GM18505 (cell line): ENCODE measurements around the gene C1QTNF12.
A peak's percentile ranks its signal among the peaks of the same experiment; 100 is the strongest.

Experiments used
- ATAC-seq: cut with Tn5 transposase; IDR thresholded peaks from one replicate; pipeline ENCODE4 v1.9.1; 2021; ENCODE audit not compliant: unreplicated experiment
- POLR2A ChIP-seq: IDR thresholded peaks from 4 replicates; pipeline ENCODE4 v1.6.1; 2011; ENCODE audit warnings: borderline replicate concordance; ENCODE audit not compliant: insufficient read depth, insufficient read length; ENCODE audit errors: extremely low read depth

The C1QTNF12 gene

DNA sequence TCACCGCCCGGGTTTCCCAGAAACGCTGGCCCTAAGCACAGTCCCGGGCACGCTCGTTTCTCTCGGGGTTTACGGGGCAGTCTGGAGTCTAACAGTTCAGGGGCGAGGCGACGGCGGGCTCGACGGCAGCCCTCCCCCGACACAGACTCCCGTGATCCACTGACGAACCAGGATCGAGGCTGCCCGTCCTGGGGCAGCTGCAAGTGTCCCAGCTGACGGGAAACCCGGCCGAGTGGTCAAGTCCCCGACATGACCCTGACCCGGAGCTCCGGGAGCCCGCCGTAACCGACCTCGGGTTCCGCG is 26.6 kb upstream of the C1QTNF12 start:
- peak; percentile 10 for ATAC-seq
- TF ChIP-seq POLR2A: no peak

- ATAC-seq: peak; percentile 10
- TF ChIP-seq POLR2A: no peak
These were observed 26.1 kb upstream of the C1QTNF12 start for GRCh38 chr1:1272341-1273208.

DNA sequence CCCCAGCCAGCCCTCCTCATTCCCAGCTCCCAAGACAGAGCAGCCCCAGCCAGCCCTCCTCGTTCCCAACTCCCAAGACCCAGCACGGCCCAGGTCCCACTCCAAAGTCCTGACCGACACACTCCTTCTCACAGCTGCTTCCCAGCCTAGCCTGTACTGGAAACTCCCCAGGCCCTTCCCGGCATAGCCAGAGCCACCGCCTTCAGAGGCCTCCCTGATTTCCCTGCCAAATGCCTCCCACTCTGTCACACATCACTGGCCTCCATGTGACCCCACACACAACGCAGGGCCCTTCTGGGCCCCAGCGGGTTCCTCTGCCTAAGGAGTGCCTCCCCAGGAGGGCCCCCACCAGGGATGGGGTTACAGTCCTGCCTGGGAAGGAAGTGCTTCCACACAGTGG is 24.3 kb upstream of the C1QTNF12 start:
- TF ChIP-seq POLR2A: peak; percentile 18
- ATAC-seq: no peak

DNA sequence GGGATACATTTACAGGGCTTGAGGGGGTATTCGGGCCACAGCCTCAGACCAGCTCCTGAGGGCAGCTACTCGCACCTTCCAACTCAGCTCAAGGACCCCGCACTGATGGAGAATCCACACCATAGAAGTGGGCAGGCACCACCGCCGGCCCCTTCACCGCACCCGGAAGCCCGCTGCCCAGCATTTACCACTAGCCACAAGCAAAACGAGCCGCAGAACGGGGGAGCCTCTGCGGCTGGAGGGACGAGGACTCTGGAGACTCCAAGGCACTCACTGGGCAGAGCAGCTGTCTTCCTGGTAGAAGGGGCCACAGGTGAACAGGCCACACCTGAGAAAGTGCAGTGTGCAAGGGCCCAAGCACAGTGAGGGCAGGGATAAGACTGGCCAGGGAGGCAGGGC is 21.8 kb upstream of the C1QTNF12 start:
- no peak for TF ChIP-seq POLR2A

DNA sequence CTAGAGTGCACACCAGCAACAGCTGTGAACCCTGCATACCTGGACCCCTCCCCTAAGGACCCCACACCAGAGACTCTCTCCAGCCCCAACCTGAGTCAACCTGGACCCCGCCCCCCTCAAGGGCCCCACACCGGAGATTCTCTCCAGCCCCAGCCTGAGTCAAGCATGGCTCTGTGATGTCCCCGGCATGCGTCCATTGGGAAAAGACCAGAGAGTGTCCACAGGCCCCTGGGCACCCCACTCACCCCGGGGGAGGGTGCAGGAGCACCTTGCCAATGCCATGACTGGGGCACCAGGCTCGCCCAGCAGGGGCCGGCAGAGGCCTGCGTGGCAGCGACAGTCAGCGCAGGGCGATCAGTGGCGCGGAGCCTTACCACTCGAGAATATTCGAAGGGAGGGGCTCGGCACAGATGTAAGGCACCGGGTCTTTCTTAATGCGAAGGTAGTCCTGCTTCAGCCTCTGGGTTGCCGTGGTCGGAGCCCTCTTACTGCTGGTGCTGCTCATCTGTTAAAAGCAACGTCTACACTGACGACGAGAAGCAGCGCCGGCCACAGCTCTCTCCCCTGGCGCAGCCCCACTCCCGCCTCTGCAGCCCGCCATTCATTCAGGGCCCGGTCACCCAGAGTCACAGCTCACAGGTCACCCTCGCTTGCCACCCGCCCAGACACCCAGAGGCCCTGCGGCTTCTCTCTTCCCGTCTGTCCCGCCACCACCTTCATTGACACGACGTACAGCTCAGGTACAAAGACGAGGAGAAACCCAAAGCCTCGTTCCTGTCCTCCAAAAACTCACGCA is 21.2 kb upstream of the C1QTNF12 start:
- TF ChIP-seq POLR2A: no peak
- no peak for ATAC-seq

More for the DNA sequence above, 21.8 kb upstream of the C1QTNF12 start:
- no peak for ATAC-seq

GRCh38 chr1:1264868-1265272 is 18.3 kb upstream of the C1QTNF12 start:
- no peak for ATAC-seq
- TF ChIP-seq POLR2A: no peak

DNA sequence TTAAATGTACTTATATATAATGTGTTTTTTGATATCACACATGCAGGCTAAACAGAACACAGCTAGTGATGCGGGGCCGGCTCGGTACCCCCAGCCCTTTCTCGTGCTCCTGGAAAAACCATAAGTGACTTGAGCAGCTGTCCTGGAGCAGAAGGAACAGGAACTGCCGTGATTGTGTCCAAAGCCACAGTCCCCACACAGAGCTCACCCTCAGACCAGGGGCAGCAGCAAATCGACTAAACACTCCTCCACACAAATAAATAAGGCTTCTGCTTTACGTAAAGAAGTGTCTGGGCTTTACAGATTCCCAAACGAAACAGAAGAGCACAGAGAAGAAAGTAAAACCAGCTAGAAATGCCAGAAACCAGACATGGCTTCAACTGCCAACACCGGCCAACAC is 17.5 kb upstream of the C1QTNF12 start:
- ATAC-seq: no peak
- TF ChIP-seq POLR2A: no peak

- TF ChIP-seq POLR2A: no peak
- ATAC-seq: no peak
These were observed 16.2 kb upstream of the C1QTNF12 start for GRCh38 chr1:1262758-1263157.

DNA sequence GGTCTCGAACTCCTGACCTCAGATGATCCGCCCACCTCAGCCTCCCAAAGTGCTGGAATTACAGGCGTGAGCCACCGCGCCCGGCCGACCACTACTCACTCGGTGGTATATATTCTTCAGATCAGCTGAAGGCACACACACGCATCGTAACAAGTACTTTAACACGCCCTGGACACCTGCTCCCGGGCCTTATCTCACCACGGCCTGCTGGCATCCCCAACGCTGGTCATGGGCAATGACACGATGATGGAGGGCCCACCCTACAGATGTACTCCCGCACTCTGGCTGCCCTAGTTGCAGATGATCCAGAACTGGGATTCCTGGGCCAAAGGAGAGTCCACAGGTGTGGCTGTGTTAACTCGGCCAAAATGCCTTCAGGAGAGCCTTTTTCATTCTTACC is 15.5 kb upstream of the C1QTNF12 start:
- no peak for ATAC-seq
- TF ChIP-seq POLR2A: no peak

DNA sequence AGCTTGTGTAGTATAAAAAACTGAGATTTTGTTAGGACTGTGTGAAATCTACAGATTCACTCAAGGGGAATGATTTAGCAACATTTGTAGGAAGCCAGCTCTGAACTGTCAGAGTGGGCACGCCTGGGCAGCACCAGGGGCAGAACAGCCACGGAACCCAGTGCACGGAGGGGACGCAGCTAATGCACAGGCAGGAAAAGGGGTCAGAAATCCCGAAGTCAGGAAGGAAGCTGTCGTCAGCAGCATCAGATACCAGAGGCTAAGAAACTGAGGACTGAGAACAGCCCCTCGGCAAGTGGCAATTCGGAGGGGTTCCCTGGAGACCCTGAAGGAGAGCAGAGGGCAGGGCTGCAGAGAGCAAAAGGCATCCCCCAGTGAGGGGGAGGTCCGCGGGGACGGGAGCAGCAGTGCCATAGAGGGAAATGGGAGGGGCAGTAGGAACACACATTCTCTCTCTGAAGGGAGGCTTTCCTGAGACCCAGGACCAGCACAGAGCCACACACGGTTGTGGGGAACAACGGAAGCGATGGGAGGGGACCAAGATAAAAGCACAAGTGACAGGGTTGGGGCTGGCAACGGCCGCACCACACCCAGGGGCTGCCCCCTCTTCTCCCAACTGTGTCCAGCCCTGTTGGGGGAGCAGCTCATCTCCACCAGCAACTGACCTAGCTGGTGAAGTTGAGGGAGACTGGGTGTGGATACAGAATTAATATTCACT is 14.5 kb upstream of the C1QTNF12 start:
- no peak for TF ChIP-seq POLR2A
- no peak for ATAC-seq

- TF ChIP-seq POLR2A: no peak
- ATAC-seq: no peak
These were observed 13.6 kb upstream of the C1QTNF12 start for GRCh38 chr1:1259951-1260600.

GRCh38 chr1:1259540-1259939 is 13.0 kb upstream of the C1QTNF12 start:
- ATAC-seq: no peak
- no peak for TF ChIP-seq POLR2A

- TF ChIP-seq POLR2A: no peak
- no peak for ATAC-seq
These were observed 12.6 kb upstream of the C1QTNF12 start for GRCh38 chr1:1259119-1259488.

- no peak for TF ChIP-seq POLR2A
- ATAC-seq: no peak
These were observed 10.7 kb upstream of the C1QTNF12 start for GRCh38 chr1:1256956-1257871.
